DMS79 treated with DMSO at 0.1 percent for 48 hours (cell line): Measurements from ENCODE around the gene OXSM.

ENCODE experiments used
- DNase-seq: peaks from one replicate; lab custom pipeline; 2025; lab: John Stamatoyannopoulos, UW

OXSM gene

DNA sequence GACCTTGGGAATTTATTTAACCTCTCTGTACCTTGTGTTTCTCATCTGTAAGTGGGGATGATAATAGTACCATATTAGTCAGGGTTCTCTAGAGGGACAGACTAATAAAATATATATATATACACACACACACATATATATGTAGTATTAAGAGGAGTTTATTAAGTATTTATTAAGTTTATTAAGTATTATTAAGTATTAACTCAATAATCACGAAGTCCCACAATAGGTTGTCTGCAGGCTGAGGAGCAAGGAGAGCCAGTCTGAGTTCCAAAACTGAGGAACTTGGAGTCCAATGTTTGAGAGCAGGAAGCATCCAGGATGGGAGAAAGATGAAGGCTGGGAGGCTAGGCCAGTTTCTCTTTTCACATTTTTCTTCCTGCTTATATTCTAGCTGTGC lies 14.8 kb downstream of the OXSM start:
- no peak for DNase-seq

DNA sequence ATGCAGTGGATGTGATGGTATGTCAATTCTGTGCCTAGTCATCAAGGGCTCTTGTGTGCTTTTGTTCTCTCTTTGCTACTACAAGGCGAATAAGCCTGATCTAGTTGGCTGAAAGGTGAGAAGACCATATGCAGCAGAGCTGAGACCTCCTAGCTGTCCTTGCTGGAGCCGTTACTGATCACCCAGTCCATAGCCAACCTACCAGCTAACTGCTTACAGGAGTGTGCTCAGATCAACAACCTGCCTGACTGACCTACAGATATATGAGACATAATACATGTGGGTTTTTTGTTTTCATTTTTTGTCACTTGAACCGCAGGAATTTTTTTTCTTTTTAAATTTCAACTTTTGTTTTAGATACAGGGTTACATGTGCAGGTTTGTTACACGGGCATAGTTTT lies 22.8 kb downstream of the OXSM start:
- no peak for DNase-seq

DNA sequence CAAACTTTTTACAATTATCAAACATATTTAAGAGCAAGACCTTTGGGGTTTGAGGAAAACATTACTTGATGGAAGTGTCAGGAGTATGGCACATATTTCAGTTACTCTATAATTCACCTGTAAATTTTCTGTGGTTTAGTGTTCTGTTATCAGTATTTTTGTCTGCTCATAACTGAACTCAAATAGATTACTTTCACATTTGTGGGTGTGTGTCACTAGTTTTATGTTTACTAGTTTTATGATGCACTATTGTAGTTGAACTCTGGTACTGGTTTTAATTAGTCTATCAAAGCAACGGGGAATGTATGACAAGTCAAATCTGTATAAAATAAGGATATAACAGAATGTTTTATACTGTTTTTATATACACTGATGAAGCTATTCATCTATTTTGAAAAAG lies 27.2 kb downstream of the OXSM start:
- DNase-seq: no peak

DNA sequence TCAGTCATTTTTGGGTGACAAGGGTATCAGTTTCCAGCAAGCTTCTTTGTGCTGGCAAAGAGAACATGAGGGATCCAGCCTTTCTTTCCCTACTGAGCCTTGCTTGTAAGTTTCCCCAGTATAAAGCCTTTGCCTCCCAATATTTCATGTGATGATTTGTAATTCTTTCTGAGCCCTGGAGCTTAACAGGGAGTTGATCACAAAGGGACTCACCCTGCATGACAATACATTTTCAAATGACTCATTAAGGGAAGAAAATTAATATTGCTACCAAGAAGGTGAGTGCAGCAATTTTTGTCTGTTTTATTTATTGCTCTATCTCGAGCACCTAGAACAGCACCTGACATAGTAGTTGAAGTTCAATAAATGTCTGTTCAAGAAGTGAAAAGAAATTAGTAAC lies 27.7 kb downstream of the OXSM start:
- DNase-seq: no peak

DNA sequence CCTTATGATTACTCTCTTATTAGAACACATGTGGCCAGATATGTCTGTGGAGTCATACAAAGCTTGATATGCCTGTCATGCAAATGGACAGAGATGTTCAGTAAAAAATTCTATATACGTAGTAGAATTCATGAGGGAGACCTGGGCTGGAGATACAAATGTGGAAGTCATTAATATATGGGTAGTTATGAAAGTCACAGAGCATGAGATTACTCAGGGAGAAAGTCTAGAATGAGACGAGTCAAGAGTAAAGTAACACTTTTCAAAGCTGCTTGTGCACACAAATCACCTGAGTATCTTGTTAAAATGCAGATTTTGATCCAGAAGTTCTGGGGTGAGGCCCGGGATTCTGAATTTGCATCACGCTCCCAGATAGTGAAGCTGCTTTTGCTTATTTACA lies 28.4 kb downstream of the OXSM start:
- no peak for DNase-seq

DNA sequence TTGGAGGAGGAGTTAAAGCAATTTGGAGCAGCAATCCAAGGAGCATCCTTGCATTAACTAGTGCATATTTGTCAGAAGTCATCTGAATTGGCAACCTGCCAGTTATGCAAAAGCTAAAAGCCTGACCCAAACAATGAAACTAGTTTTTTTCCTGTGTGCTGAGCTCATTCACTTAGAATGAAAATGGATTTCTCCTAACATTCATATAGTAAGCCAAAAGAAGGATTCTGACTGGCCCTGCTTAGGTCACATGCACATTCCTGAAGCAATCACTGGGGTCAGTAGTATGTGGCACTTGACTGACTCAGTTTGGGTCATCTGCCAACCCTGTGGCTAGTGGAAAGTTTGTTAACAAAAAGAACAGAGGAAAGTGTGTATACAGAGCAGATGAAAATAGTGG lies 30.5 kb downstream of the OXSM start:
- DNase-seq: no peak

DNA sequence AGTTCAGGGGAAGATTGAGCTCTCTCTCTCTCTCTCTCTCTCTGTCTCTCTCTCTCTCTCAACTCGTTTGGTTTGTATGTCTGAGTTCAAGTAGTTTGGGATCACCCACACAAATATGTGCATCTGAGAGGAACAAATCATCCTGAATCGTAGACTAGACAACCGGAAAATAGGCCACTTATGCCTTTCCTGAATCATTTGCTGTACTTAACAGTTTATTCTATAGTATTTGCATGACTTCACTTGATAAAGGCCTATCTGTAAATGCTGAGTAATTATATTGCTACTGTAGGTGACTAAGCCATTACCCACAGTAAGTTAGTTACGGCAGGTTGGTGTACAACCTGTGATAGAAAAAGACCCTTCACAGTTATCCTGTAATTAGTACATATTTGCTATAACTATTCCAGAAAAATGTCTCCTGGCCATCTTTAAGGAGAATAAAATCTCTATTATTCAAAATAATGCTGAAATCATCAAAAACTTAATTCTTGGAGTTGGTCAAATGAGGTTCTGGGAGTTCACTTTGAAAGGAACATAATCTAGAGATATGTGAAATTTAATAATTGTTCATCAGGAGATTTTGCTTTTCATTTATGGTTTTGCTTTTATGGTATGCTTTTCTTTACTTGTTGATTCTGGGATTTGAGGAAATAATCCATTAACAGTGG lies 31.1 kb downstream of the OXSM start:
- DNase-seq: no peak

DNA sequence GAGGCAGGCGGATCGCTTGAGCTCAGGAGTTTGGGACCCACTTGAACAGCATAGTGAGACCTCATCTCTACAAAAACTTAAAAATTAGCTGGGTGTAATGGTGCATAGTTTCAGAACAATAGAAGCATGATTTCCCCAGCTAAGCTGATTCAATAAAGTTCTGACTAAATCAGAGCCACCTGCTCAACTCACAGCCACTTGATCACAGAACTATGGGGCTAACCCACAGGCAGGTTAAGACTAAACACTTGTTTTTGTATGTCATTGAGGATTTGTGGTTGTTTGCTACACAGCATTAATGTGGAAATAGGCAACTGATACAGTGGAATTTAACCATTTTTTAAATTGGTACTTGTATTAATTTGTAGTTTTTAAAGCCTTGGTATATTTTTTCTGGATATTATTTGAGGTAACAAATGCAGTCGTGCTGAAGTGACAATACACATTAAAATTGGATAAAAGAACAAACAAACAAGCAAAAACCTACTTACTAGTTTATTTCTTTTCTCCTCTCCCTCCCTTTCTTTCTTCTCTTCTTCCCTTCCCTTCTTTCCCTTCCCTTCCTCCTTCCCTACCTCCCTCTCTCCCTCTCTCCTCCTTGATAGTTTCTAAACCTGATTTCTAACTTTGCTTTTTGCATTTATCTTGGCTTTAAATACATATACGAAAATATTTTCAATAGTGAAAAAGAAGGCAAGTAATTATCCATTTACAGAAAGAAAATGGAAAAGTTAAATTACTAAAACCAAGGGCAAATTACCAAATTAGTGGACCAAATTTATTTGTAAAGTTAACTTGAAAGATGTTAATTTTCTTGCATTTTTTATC lies 32.1 kb downstream of the OXSM start:
- no peak for DNase-seq

DNA sequence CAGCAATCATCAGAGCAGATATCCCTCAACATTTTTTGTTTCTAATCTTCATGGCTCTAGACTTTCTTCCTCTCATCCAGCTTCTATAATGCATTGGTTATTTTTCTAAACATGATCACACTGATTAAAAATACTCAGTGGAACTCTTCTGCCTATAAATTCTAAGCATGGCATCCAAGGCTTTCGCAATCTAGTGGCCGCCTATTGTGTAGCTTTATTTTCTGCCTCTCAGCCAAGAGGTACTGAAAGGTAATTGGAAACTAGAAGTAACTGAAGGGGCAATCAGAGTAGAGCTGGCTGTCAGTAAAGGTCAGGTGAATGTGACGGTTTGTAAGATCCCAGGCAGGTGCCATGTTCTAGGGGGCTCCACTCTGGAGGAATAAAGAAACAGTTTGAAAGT lies 33.4 kb downstream of the OXSM start:
- DNase-seq: no peak

DNA sequence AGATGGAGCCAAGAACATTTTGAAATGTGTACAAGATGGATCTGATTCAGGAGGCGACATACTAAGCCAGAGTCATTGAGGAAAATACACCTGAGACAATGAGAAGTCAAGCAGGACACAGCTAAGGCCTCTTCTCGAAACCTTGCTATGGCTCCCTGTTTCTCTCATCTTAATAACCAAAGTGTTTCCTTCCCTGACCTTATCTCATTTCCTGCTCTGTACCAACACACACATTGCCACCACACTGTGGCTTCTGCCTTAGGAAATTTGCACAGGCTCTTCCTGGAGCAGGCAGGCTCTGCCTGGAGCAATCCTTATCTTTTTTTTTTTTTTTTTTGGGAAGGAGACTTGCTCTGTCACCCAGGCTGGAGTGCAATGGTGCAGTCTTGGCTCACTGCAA lies 36.6 kb downstream of the OXSM start:
- DNase-seq: no peak

DNA sequence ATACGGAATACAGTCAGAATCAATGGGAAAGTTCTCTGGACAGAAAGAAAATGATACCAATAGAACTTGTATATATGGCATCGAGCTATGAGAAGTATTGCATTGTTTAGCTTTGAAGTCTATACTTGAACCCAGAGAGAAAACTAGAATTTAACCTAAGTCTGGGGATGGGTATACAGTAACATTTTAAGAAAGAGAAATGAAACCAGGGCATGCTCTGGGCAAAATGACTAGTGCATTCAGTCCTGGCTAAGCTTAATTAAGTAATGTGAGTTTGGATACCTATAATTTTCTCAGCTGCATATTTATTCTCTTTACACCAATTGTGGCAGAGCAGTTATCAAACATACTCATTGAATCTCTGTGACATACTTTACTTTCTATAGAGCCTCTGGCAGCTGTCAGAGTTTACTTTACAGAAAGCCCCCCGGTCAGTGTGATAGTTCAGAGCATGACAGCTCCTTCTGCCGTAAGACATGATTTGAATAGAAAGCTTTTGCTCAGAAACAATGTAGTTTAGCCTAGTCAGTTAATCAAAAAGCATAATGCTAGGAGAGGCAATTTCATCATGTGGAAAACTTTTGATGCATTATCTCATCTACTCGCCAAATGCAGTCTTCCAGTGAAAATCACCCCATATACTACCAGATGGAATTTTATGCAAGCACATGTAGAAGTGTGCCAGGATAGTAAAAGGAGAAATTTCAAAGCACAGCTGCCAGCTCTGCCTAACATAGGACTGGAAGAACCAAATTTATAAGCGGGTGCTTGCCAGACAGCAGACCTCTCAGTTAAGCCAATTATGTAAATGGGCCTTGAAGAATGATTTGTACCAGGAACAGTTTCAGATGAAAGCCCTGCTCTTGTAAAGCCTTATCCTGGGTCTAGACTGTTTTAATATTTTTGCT lies 40.7 kb downstream of the OXSM start:
- no peak for DNase-seq

DNA sequence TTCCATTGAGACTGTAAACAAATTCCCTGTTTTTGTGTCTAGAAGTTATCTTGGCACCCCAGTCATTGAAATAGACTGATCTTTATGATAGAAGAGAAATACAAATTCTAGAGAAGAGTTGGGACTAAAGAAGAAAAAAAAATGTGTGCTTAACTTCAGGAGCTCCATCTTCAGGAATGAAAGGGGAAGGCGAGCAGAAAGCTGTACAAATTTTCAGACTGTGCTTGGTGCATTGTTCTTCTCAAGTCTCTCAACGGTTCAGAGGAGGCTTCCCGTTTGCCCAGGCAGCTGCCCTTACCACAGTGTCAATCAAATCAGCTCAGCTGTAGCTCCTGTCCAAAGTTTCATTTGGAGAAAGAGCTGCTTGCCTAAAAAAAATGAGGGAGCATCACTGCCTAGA lies 41.7 kb downstream of the OXSM start:
- no peak for DNase-seq

DNA sequence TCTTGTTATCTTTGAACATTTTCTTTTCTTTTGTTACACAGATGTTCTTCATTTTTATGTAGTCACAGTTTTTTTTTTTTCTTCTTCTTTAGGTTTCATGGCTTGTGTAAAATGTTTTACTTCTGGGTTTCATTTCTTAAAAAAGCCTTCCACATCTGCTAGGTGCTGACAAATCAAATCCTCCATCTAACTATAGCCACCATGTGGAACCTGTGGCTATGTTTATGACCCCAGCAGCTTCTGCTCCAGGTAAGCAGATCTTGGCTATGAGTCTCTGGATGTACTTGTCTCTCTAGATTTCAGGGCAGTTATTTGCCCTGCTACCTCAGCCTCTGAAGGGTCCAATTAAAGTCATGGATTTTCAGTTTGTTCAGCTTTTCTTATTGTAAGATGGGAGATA lies 44.5 kb downstream of the OXSM start:
- no peak for DNase-seq

DNA sequence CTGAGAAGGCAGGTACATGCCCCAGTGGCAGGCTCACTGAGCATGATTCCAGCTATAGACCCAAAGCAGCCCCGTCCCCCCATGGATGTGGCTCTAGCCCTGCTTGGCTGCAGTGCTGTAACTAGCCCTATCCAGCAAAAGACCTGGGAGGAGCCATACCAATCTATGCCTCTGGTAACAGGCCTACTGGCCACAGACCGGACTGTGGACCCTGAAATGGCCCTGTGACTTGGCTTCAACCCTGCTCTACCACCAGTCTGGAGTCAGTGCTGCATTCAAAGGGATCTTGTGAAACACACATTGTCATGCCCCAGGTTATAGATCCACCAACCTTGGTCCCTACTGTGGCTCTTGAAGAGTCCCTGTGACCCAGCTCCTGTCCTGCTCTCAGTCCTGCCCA lies 46.7 kb downstream of the OXSM start:
- DNase-seq: no peak

DNA sequence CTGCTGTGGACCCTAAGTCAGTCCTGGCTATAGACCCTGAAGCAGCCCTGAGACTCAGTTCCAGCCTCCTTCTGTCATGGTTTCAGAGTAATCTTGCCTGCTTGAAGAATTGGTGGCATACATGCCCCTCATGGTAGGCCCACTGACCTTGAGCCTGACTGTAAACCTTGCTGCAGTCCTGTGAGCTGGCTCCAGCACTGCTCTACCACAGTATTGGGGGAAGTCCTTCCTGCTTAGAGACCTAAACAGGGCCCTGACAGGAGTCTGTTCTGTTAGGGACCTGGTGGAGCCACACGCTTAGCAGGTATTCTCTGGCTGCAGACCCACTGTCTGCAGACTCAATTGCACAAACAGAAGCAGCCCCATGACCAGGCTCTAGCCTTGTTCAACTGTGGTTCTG lies 47.1 kb downstream of the OXSM start:
- no peak for DNase-seq

DNA sequence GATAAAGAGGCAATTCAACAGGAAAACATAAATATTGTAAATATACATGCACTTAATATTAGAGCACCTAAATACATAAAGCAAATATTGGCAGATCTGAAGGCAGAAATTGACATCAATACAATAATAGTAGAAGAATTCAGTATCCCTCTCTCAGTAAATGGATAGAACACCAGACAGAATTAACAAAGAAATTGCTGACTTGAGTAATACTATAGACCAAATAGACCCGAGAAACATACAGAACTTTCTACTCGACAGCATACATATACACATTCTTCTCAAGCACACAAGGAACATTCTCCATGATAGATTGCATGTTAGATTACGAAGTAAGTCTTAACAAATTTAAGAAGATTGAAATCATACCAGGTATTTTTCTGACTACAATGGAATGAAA lies 50.2 kb downstream of the OXSM start:
- DNase-seq: no peak

DNA sequence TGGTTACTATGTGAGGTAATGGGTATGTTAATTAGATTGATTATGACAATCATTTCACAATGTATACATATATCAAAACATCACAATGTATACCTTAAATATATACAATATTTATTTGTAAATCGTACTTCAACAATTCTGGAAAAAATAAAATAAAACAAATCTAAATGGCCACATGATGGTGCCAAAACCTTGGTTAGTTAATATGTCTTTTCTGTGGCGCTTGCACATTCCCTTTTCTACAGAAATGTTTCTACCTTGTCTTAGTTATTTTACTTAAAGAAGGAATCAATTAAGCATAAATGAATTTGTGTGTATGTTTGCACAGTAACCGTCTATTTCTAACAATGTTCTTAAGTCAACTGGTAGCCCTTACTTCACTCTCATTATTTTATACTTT lies 53.4 kb downstream of the OXSM start:
- DNase-seq: no peak
